GM18867 (cell line): ENCODE measurements around the gene NBEAL2.
"Not testable (repeated sequence)": the region's sequence is repeated elsewhere in the genome, so short reads cannot be mapped to it uniquely, and the experiment has no call there.

Experiments
- ATAC-seq: cut with Tn5 transposase; IDR thresholded peaks from one replicate; pipeline ENCODE4 v1.9.1; 2021; ENCODE audit warnings: mild to moderate bottlenecking, moderate library complexity; ENCODE audit not compliant: unreplicated experiment

Gene NBEAL2

GRCh38 chr3:46959161-46959511 is 20.3 kb upstream of the NBEAL2 start:
- ATAC-seq, result no peak

GRCh38 chr3:46960081-46960701 is 19.3 kb upstream of the NBEAL2 start:
- no peak for ATAC-seq

- no peak for ATAC-seq
These were observed 18.6 kb upstream of the NBEAL2 start for GRCh38 chr3:46960835-46961234.

- no peak for ATAC-seq
These were observed 17.0 kb upstream of the NBEAL2 start for GRCh38 chr3:46962427-46962826.

- ATAC-seq, result no peak
These were observed 16.5 kb upstream of the NBEAL2 start for GRCh38 chr3:46962990-46963389.

- not testable (repeated sequence) for ATAC-seq
These were observed 15.4 kb upstream of the NBEAL2 start for GRCh38 chr3:46964038-46964590.

GRCh38 chr3:46965151-46965550 is 14.3 kb upstream of the NBEAL2 start:
- peak; percentile 59 for ATAC-seq

- ATAC-seq, result no peak
These were observed 12.7 kb upstream of the NBEAL2 start for GRCh38 chr3:46966811-46967210.

- ATAC-seq, result no peak
These were observed 10.6 kb upstream of the NBEAL2 start for GRCh38 chr3:46968783-46969428.

- ATAC-seq, result no peak
These were observed 8.9 kb upstream of the NBEAL2 start for GRCh38 chr3:46970391-46971091.

- no peak for ATAC-seq
These were observed 8.3 kb upstream of the NBEAL2 start for GRCh38 chr3:46971151-46971550.

- no peak for ATAC-seq
These were observed 7.7 kb upstream of the NBEAL2 start for GRCh38 chr3:46971742-46972141.

GRCh38 chr3:46972396-46972795 is 7.1 kb upstream of the NBEAL2 start:
- ATAC-seq, result no peak

GRCh38 chr3:46974421-46975171 is 4.9 kb upstream of the NBEAL2 start:
- ATAC-seq, result no peak

- ATAC-seq, result peak; percentile 62
These were observed 2.9 kb upstream of the NBEAL2 start, which contains the start of gene CCDC12 for GRCh38 chr3:46976326-46977190. TSS of gene CCDC12 (minus strand) at chr3:46976745. CDS start at chr3:46976732, 13 bp downstream.

- ATAC-seq, result no peak
These were observed 1.7 kb upstream of the NBEAL2 start for GRCh38 chr3:46977811-46978195.

GRCh38 chr3:46978381-46978780 is 1.1 kb upstream of the NBEAL2 start:
- no peak for ATAC-seq

GRCh38 chr3:46979958-46980497 is 562 bp downstream of the NBEAL2 start:
- ATAC-seq, result no peak

GRCh38 chr3:46981932-46982471 is 2.5 kb downstream of the NBEAL2 start:
- ATAC-seq, result no peak

- no peak for ATAC-seq
These were observed 3.1 kb downstream of the NBEAL2 start for GRCh38 chr3:46982546-46982945.
